Measurements from ENCODE around the gene SRSF8. TPM values are rescaled to one million over a fixed set of nuclear protein-coding genes. Genes with fewer than 3 reads are reported as not detected.
"Not testable (repeated sequence)": the region's sequence is repeated elsewhere in the genome, so short reads cannot be mapped to it uniquely, and the experiment has no call there.

The SRSF8 gene
- total and polyA plus RNA-seq, 4 donors: 35.8 to 45.4 (median 41.2) TPM

GRCh38 chr11:95108159-95108611 lies 41.5 kb downstream of the SRSF8 start:
- WGBS, 2 donors: 5% methylated on average over 9 of the region's 9 CpGs
- peak; percentile 74 for ATAC-seq (ENCODE audit: low FRiP score)
- H3K27ac ChIP-seq (ENCODE audit: low read depth in 1 of 2, low read length in 2 of 2): peak overlapping the region in 1 of 2 donors; percentile 42
- peak; percentile 71 to 79 for DNase-seq
- H3K36me3 ChIP-seq (ENCODE audit: control insufficient read depth in 1 of 2, insufficient read depth in 2 of 2, low read length in 1 of 2): peaks cover 3% of the 10 kb centered on the region in 2 donors
- H3K4me1 ChIP-seq (ENCODE audit: control insufficient read depth in 1 of 2, insufficient read depth in 2 of 2, low read length in 2 of 2): peaks cover 1 to 8% of the 10 kb centered on the region in 2 donors
- intact Hi-C loops (cut with DNase I): loop anchor here in 1 of 2 donors (5.0 kb wide), 2 partner anchors 36 to 39 kb away; no protein-coding TSS in a partner anchor
- H3K27me3 ChIP-seq (ENCODE audit: control insufficient read depth in 1 of 2, insufficient read depth in 2 of 2, low read length in 1 of 2): no peaks in the 10 kb centered on the region
- no peak overlapping the region for H3K4me3 ChIP-seq (ENCODE audit: low read length in 2 of 2)
- no peaks in the 10 kb centered on the region for H3K9me3 ChIP-seq (ENCODE audit: control insufficient read depth, low read length)

GRCh38 chr11:95108671-95109551 lies 42.2 kb downstream of the SRSF8 start:
- ATAC-seq (ENCODE audit: low FRiP score): no peak
- peak overlapping the region in 1 of 2 donors; percentile 16 for H3K27ac ChIP-seq (ENCODE audit: low read depth in 1 of 2, low read length in 2 of 2)

GRCh38 chr11:95111471-95111870 lies 44.8 kb downstream of the SRSF8 start:
- H3K36me3 ChIP-seq (ENCODE audit: control insufficient read depth in 1 of 2, insufficient read depth in 2 of 2, low read length in 1 of 2); intact Hi-C loops (cut with DNase I); H3K27me3 ChIP-seq (ENCODE audit: control insufficient read depth in 1 of 2, insufficient read depth in 2 of 2, low read length in 1 of 2); ATAC-seq (ENCODE audit: low FRiP score); H3K27ac ChIP-seq (ENCODE audit: low read depth in 1 of 2, low read length in 2 of 2); DNase-seq; H3K4me1 ChIP-seq (ENCODE audit: control insufficient read depth in 1 of 2, insufficient read depth in 2 of 2, low read length in 2 of 2); H3K4me3 ChIP-seq (ENCODE audit: low read length in 2 of 2); H3K9me3 ChIP-seq (ENCODE audit: control insufficient read depth, low read length): not testable (repeated sequence)
- 92 to 95% methylated on average over 3 of the region's 3 CpGs for WGBS, 2 donors

More at GRCh38 chr11:95108671-95109551, 42.2 kb downstream of the SRSF8 start:
- 38% methylated on average over 6 of the region's 6 CpGs for WGBS, 2 donors
- Histone ChIP-seq H3K36me3 (ENCODE audit: control insufficient read depth in 1 of 2, insufficient read depth in 2 of 2, low read length in 1 of 2) (peaks cover 3% of the 10 kb centered on the region in 2 donors), H3K4me1 (ENCODE audit: control insufficient read depth in 1 of 2, insufficient read depth in 2 of 2, low read length in 2 of 2) (peaks cover 1 to 8% of the 10 kb centered on the region in 2 donors), H3K4me3 (ENCODE audit: low read length in 2 of 2) (no peak overlapping the region), H3K27me3 (ENCODE audit: control insufficient read depth in 1 of 2, insufficient read depth in 2 of 2, low read length in 1 of 2) (no peaks in the 10 kb centered on the region), H3K9me3 (ENCODE audit: control insufficient read depth, low read length) (no peaks in the 10 kb centered on the region)
- no peak for DNase-seq
- intact Hi-C loops (cut with DNase I): loop anchor here in 1 of 2 donors (5.0 kb wide), 2 partner anchors 37 to 38 kb away; no protein-coding TSS in a partner anchor

GRCh38 chr11:95111923-95112540 lies 45.3 kb downstream of the SRSF8 start:
- no peak for ATAC-seq (ENCODE audit: low FRiP score)
- H3K36me3 ChIP-seq (ENCODE audit: control insufficient read depth in 1 of 2, insufficient read depth in 2 of 2, low read length in 1 of 2): peaks cover 3% of the 10 kb centered on the region in 2 donors
- H3K27ac ChIP-seq (ENCODE audit: low read depth in 1 of 2, low read length in 2 of 2): no peak overlapping the region
- H3K9me3 ChIP-seq (ENCODE audit: control insufficient read depth, low read length): no peaks in the 10 kb centered on the region
- intact Hi-C loops (cut with DNase I): no loop called here
- H3K4me1 ChIP-seq (ENCODE audit: control insufficient read depth in 1 of 2, insufficient read depth in 2 of 2, low read length in 2 of 2): peaks cover 1 to 8% of the 10 kb centered on the region in 2 donors
- H3K27me3 ChIP-seq (ENCODE audit: control insufficient read depth in 1 of 2, insufficient read depth in 2 of 2, low read length in 1 of 2): no peaks in the 10 kb centered on the region
- no peak overlapping the region for H3K4me3 ChIP-seq (ENCODE audit: low read length in 2 of 2)
- DNase-seq: no peak
- 94 to 97% methylated on average over 3 of the region's 3 CpGs for WGBS, 2 donors

GRCh38 chr11:95115597-95115996 lies 48.9 kb downstream of the SRSF8 start:
- intact Hi-C loops (cut with DNase I): no loop called here
- Histone ChIP-seq H3K27ac (ENCODE audit: low read depth in 1 of 2, low read length in 2 of 2) (no peak overlapping the region), H3K27me3 (ENCODE audit: control insufficient read depth in 1 of 2, insufficient read depth in 2 of 2, low read length in 1 of 2) (no peaks in the 10 kb centered on the region), H3K4me3 (ENCODE audit: low read length in 2 of 2) (no peak overlapping the region), H3K36me3 (ENCODE audit: control insufficient read depth in 1 of 2, insufficient read depth in 2 of 2, low read length in 1 of 2) (peaks cover 3% of the 10 kb centered on the region in 2 donors), H3K4me1 (ENCODE audit: control insufficient read depth in 1 of 2, insufficient read depth in 2 of 2, low read length in 2 of 2) (peaks cover 1 to 2% of the 10 kb centered on the region in 2 donors), H3K9me3 (ENCODE audit: control insufficient read depth, low read length) (no peaks in the 10 kb centered on the region)
- ATAC-seq (ENCODE audit: low FRiP score) (no peak), DNase-seq (no peak)
- WGBS, 2 donors: 82 to 88% methylated on average over 1 of the region's 1 CpG

- no peaks in the 10 kb centered on the region for H3K9me3 ChIP-seq (ENCODE audit: control insufficient read depth, low read length)
- no peaks in the 10 kb centered on the region for H3K4me1 ChIP-seq (ENCODE audit: control insufficient read depth in 1 of 2, insufficient read depth in 2 of 2, low read length in 2 of 2)
- no peaks in the 10 kb centered on the region for H3K27me3 ChIP-seq (ENCODE audit: control insufficient read depth in 1 of 2, insufficient read depth in 2 of 2, low read length in 1 of 2)
- no peak overlapping the region for H3K4me3 ChIP-seq (ENCODE audit: low read length in 2 of 2)
- intact Hi-C loops (cut with DNase I): no loop called here
- no peak for ATAC-seq (ENCODE audit: low FRiP score)
- no peak overlapping the region for H3K27ac ChIP-seq (ENCODE audit: low read depth in 1 of 2, low read length in 2 of 2)
- H3K36me3 ChIP-seq (ENCODE audit: control insufficient read depth in 1 of 2, insufficient read depth in 2 of 2, low read length in 1 of 2): no peaks in the 10 kb centered on the region
- WGBS, 2 donors: 94 to 98% methylated on average over 2 of the region's 2 CpGs
- DNase-seq: no peak
Observed at GRCh38 chr11:95119361-95120060, 52.8 kb downstream of the SRSF8 start.

Other genes with a start within 250 kb of the SRSF8 start
- 10 to 100 TPM; 49.7 to 54.7 TPM for gene CWC15, start 93.4 kb upstream of the SRSF8 start, total RNA-seq
- 10 to 100 TPM; 47.5 to 51.1 TPM for gene CWC15, start 93.4 kb upstream of the SRSF8 start, polyA plus RNA-seq
- under 1 TPM; 0.45 to 0.75 TPM for gene KDM4D, start 93.2 kb upstream of the SRSF8 start, total RNA-seq
- under 1 TPM; 0.13 to 0.31 TPM for gene KDM4D, start 93.2 kb upstream of the SRSF8 start, polyA plus RNA-seq
- not detected for gene KDM4E, start 41.7 kb upstream of the SRSF8 start, total RNA-seq
- gene KDM4E, start 41.7 kb upstream of the SRSF8 start, polyA plus RNA-seq: not detected
- not detected for gene KDM4F, start 17.5 kb upstream of the SRSF8 start, total RNA-seq
- not detected for gene KDM4F, start 17.5 kb upstream of the SRSF8 start, polyA plus RNA-seq
- 10 to 100 TPM; 50.9 to 54.8 TPM for gene ENDOD1, start 22.9 kb downstream of the SRSF8 start, total RNA-seq
- gene ENDOD1, start 22.9 kb downstream of the SRSF8 start, polyA plus RNA-seq: 10 to 100 TPM; 19.0 to 71.8 TPM
- gene SESN3, start 164.3 kb downstream of the SRSF8 start, total RNA-seq: 10 to 100 TPM; 34.9 to 64.5 TPM
- 10 to 100 TPM; 10.0 to 10.6 TPM for gene SESN3, start 164.3 kb downstream of the SRSF8 start, polyA plus RNA-seq

Data from aorta (tissue), 5 donors.